Measurements from ENCODE around the gene IL1RAPL2.

Gene IL1RAPL2

GRCh38 chrX:105550043-105550663, 984.2 kb downstream of the IL1RAPL2 start:
- no peak overlapping the region for H3K4me3 ChIP-seq (ENCODE audit: low read length)
- H3F3A ChIP-seq (ENCODE audit: control insufficient read depth, insufficient read depth): no peaks in the 10 kb centered on the region
- H3K36me3 ChIP-seq (ENCODE audit: control insufficient read depth, low read length): no peaks in the 10 kb centered on the region
- H3K9me2 ChIP-seq (replicated peaks; ENCODE audit: control insufficient read depth, low read length): no peaks in the 10 kb centered on the region
- no peak overlapping the region for H3K4me2 ChIP-seq (ENCODE audit: low read length)
- H3K9me3 ChIP-seq (ENCODE audit: control insufficient read depth, insufficient read depth, low read length): no peaks in the 10 kb centered on the region
- no peaks in the 10 kb centered on the region for H3K79me2 ChIP-seq (ENCODE audit: control insufficient read depth, low read length)
- TF ChIP-seq EZH2phosphoT487 (IDR thresholded peaks at IDR 0.05; ENCODE audit: borderline replicate concordance, low read length): no peak
- TF ChIP-seq CTCF (IDR thresholded peaks at IDR 0.05; ENCODE audit: low read depth, low read length, poor library complexity, severe bottlenecking): no peak
- H3K27me3 ChIP-seq (ENCODE audit: control insufficient read depth, low read length): no peaks in the 10 kb centered on the region
- no peak overlapping the region for H3K27ac ChIP-seq (ENCODE audit: low read depth, low read length)
- H3K4me1 ChIP-seq (ENCODE audit: control insufficient read depth, low read length): no peaks in the 10 kb centered on the region
- no peaks in the 10 kb centered on the region for H4K20me1 ChIP-seq (ENCODE audit: control insufficient read depth, insufficient read depth, low read depth, low read length)

- no peak overlapping the region for H3K27ac ChIP-seq (ENCODE audit: low read depth, low read length)
- no peaks in the 10 kb centered on the region for H3K27me3 ChIP-seq (ENCODE audit: control insufficient read depth, low read length)
- H3K79me2 ChIP-seq (ENCODE audit: control insufficient read depth, low read length): no peaks in the 10 kb centered on the region
- no peaks in the 10 kb centered on the region for H3K9me2 ChIP-seq (replicated peaks; ENCODE audit: control insufficient read depth, low read length)
- no peak overlapping the region for H3K4me3 ChIP-seq (ENCODE audit: low read length)
- no peaks in the 10 kb centered on the region for H3K4me1 ChIP-seq (ENCODE audit: control insufficient read depth, low read length)
- no peaks in the 10 kb centered on the region for H3K9me3 ChIP-seq (ENCODE audit: control insufficient read depth, insufficient read depth, low read length)
- H3F3A ChIP-seq (ENCODE audit: control insufficient read depth, insufficient read depth): no peaks in the 10 kb centered on the region
- TF ChIP-seq EZH2phosphoT487 (IDR thresholded peaks at IDR 0.05; ENCODE audit: borderline replicate concordance, low read length): no peak
- TF ChIP-seq CTCF (IDR thresholded peaks at IDR 0.05; ENCODE audit: low read depth, low read length, poor library complexity, severe bottlenecking): no peak
- no peak overlapping the region for H3K4me2 ChIP-seq (ENCODE audit: low read length)
- no peaks in the 10 kb centered on the region for H3K36me3 ChIP-seq (ENCODE audit: control insufficient read depth, low read length)
- H4K20me1 ChIP-seq (ENCODE audit: control insufficient read depth, insufficient read depth, low read depth, low read length): no peaks in the 10 kb centered on the region
These were observed 986.4 kb downstream of the IL1RAPL2 start for GRCh38 chrX:105552395-105552794.

- H3K27me3 ChIP-seq (ENCODE audit: control insufficient read depth, low read length): no peaks in the 10 kb centered on the region
- no peak for TF ChIP-seq EZH2phosphoT487 (IDR thresholded peaks at IDR 0.05; ENCODE audit: borderline replicate concordance, low read length)
- TF ChIP-seq CTCF (IDR thresholded peaks at IDR 0.05; ENCODE audit: low read depth, low read length, poor library complexity, severe bottlenecking): no peak
- no peak overlapping the region for H3K4me2 ChIP-seq (ENCODE audit: low read length)
- no peak overlapping the region for H3K4me3 ChIP-seq (ENCODE audit: low read length)
- H3K9me3 ChIP-seq (ENCODE audit: control insufficient read depth, insufficient read depth, low read length): no peaks in the 10 kb centered on the region
- no peaks in the 10 kb centered on the region for H3K9me2 ChIP-seq (replicated peaks; ENCODE audit: control insufficient read depth, low read length)
- no peaks in the 10 kb centered on the region for H3K36me3 ChIP-seq (ENCODE audit: control insufficient read depth, low read length)
- no peaks in the 10 kb centered on the region for H3F3A ChIP-seq (ENCODE audit: control insufficient read depth, insufficient read depth)
- H3K4me1 ChIP-seq (ENCODE audit: control insufficient read depth, low read length): no peaks in the 10 kb centered on the region
- no peaks in the 10 kb centered on the region for H4K20me1 ChIP-seq (ENCODE audit: control insufficient read depth, insufficient read depth, low read depth, low read length)
- no peaks in the 10 kb centered on the region for H3K79me2 ChIP-seq (ENCODE audit: control insufficient read depth, low read length)
- no peak overlapping the region for H3K27ac ChIP-seq (ENCODE audit: low read depth, low read length)
These were observed 987.1 kb downstream of the IL1RAPL2 start for GRCh38 chrX:105553118-105553517.

Measured in DOHH2 (cell line).